T-helper 1 cell (primary cell): ENCODE results near the gene ATG16L2.
"Not testable (repeated sequence)": the region's sequence is repeated elsewhere in the genome, so short reads cannot be mapped to it uniquely, and the experiment has no call there.

ENCODE experiments used
- DNase-seq, 5 donors: peaks; one replicate each; pipeline ENCODE4 v3.0.0-alpha.2; 2012 to 2020

Gene ATG16L2

GRCh38 chr11:72850832-72851231 is 36.6 kb downstream of the ATG16L2 start:
- DNase-seq, result no peak

- no peak for DNase-seq
Measured at GRCh38 chr11:72851726-72852125, 37.5 kb downstream of the ATG16L2 start.

- DNase-seq, result no peak
Measured at GRCh38 chr11:72856065-72856464, 41.9 kb downstream of the ATG16L2 start.

- DNase-seq, result no peak
Measured at GRCh38 chr11:72856551-72857345, 42.5 kb downstream of the ATG16L2 start.

GRCh38 chr11:72858267-72858666 is 44.1 kb downstream of the ATG16L2 start:
- DNase-seq, result not testable (repeated sequence)

GRCh38 chr11:72859126-72859525 is 44.9 kb downstream of the ATG16L2 start:
- no peak for DNase-seq

GRCh38 chr11:72860010-72860409 is 45.8 kb downstream of the ATG16L2 start:
- no peak for DNase-seq

- DNase-seq, result no peak
Measured at GRCh38 chr11:72860592-72860991, 46.4 kb downstream of the ATG16L2 start.

GRCh38 chr11:72863091-72863490 is 48.9 kb downstream of the ATG16L2 start:
- DNase-seq, result no peak

GRCh38 chr11:72863916-72864315 is 49.7 kb downstream of the ATG16L2 start:
- no peak for DNase-seq

- no peak for DNase-seq
Measured at GRCh38 chr11:72864702-72865655, 50.8 kb downstream of the ATG16L2 start.

- DNase-seq, result no peak
Measured at GRCh38 chr11:72867970-72868369, 53.8 kb downstream of the ATG16L2 start.

GRCh38 chr11:72869831-72870230 is 55.6 kb downstream of the ATG16L2 start:
- no peak for DNase-seq

- DNase-seq, result no peak
Measured at GRCh38 chr11:72871119-72871518, 56.9 kb downstream of the ATG16L2 start.

GRCh38 chr11:72872012-72872411 is 57.8 kb downstream of the ATG16L2 start:
- no peak for DNase-seq

GRCh38 chr11:72875736-72876135 is 61.5 kb downstream of the ATG16L2 start:
- DNase-seq, result no peak

GRCh38 chr11:72876147-72876546 is 61.9 kb downstream of the ATG16L2 start:
- DNase-seq, result no peak
